HCT116 (cell line): ENCODE results near the gene SGSH. TPM values are rescaled to one million over a fixed set of nuclear protein-coding genes. Genes with fewer than 3 reads are reported as not detected.

Experiments used
- ATAC-seq: fragments of 200-7000 bp; cut with Tn5 transposase; 2 replicates; pipeline ENCODE4 v1.9.1; 2020; ENCODE audit warnings: mild to moderate bottlenecking, moderate library complexity
- BruUV-seq: library from RNA; stranded (reverse); fragments of 400-500 nt; replicated peaks from 2 replicates; lab custom pipeline; 2021; lab: Mats Ljungman, UMichigan
- CTCF ChIA-PET: fragments of 300-600 bp; sonication (Branson Sonifier 250); formaldehyde crosslinking; loops from one replicate; lab custom pipeline; 2021; ENCODE audit warnings: antibody characterized with exemption; lab: Charles Lee
- POLR2A ChIA-PET: fragments of 300-600, 350-600 bp; sonication (Branson Sonifier 250); formaldehyde crosslinking; loops from one replicate; lab custom pipeline; 2021; ENCODE audit warnings: antibody characterized with exemption; lab: Charles Lee
- RAD21 ChIA-PET, 2 experiments: fragments of 300-600 bp; sonication (Branson Sonifier 250); formaldehyde crosslinking; loops; one replicate each; lab custom pipeline; 2023; ENCODE audit warnings: low total read pairs in 2 of 2; ENCODE audit not compliant: uncharacterized antibody in 2 of 2, unreplicated experiment in 2 of 2, low non-redundant PET in 1 of 2; lab: Charles Lee
- DNase-seq: peaks from one replicate; pipeline ENCODE4 v3.0.0-alpha.2; 2010; ENCODE audit warnings: low read depth, low spot score
- H2AFZ ChIP-seq: fragments of 200-600 bp; shearing (Covaris generic), sonication (generic); 2 replicates; pipeline ENCODE4 v1.6.1; 2017; ENCODE audit warnings: low read depth, mixed run types, mixed read lengths, antibody characterized with exemption, low read length; ENCODE audit not compliant: poor library complexity, severe bottlenecking
- H3K27ac ChIP-seq: 2 replicates; pipeline ENCODE4 v1.5.1; 2012; ENCODE audit warnings: low read depth, low read length
- H3K27me3 ChIP-seq: fragments of 200-600 bp; sonication (generic); 2 replicates; pipeline ENCODE4 v1.6.1; 2016; ENCODE audit warnings: mixed run types, low read length, mixed read lengths; ENCODE audit not compliant: insufficient read depth
- H3K36me3 ChIP-seq, 2 experiments: fragments of 200-500 bp in 1 of 2; fragments of 200-600 bp in 1 of 2; sonication (Bioruptor generic) in 1 of 2; sonication (generic) in 1 of 2; 2 replicates each; pipeline versions ENCODE4 v1.5.1 to v1.6.1; 2014 to 2016; ENCODE audit warnings: low read length in 2 of 2, inconsistent platforms in 1 of 2, mixed read lengths in 1 of 2, mixed run types in 1 of 2; ENCODE audit not compliant: insufficient read depth in 2 of 2, control insufficient read depth in 1 of 2
- H3K4me1 ChIP-seq, 2 experiments: fragments of 200-600 bp in 1 of 2; sonication (generic) in 1 of 2; 2 replicates each; pipeline versions ENCODE4 v1.5.1 to v1.6.1; 2012 to 2017; ENCODE audit warnings: low read length in 2 of 2, inconsistent platforms in 1 of 2, mild to moderate bottlenecking in 1 of 2, mixed read lengths in 1 of 2, mixed run types in 1 of 2, moderate library complexity in 1 of 2; ENCODE audit not compliant: insufficient read depth in 2 of 2, control insufficient read depth in 1 of 2
- H3K4me2 ChIP-seq: fragments of 200-600 bp; sonication (generic); 2 replicates; pipeline ENCODE4 v1.6.1; 2017; ENCODE audit warnings: mixed run types, low read length, mixed read lengths
- H3K4me3 ChIP-seq, 2 experiments: fragments of 200-600 bp in 1 of 2; sonication (generic) in 1 of 2; replicated peaks in 1 of 2; 2 replicates each; pipeline ENCODE4 v1.5.1; 2011 to 2016; ENCODE audit warnings: low read length in 2 of 2, control low read depth in 1 of 2, low read depth in 1 of 2, mild to moderate bottlenecking in 1 of 2, mixed read lengths in 1 of 2, mixed run types in 1 of 2
- H3K79me2 ChIP-seq: fragments of 200-600 bp; sonication (generic); 2 replicates; pipeline ENCODE4 v1.6.1; 2017; ENCODE audit warnings: mild to moderate bottlenecking, mixed run types, low read length, moderate library complexity, mixed read lengths; ENCODE audit not compliant: insufficient read depth
- H3K9ac ChIP-seq: fragments of 200-600 bp; sonication (generic); 2 replicates; pipeline ENCODE4 v1.6.1; 2016; ENCODE audit warnings: low read length, mixed read lengths
- H3K9me2 ChIP-seq: fragments of 200-600 bp; sonication (generic), shearing (Covaris generic); 2 replicates; pipeline ENCODE4 v1.6.1; 2017; ENCODE audit warnings: mixed run types, mild to moderate bottlenecking, moderate library complexity; ENCODE audit not compliant: insufficient read depth
- H3K9me3 ChIP-seq, 2 experiments: fragments of 200-500 bp in 1 of 2; fragments of 200-600 bp in 1 of 2; sonication (Bioruptor generic) in 1 of 2; sonication (generic) in 1 of 2; 2 replicates each; pipeline ENCODE4 v1.6.1; 2014 to 2017; ENCODE audit warnings: low read length in 2 of 2, mixed read lengths in 2 of 2, inconsistent platforms in 1 of 2, low read depth in 1 of 2, mild to moderate bottlenecking in 1 of 2, mixed run types in 1 of 2, moderate library complexity in 1 of 2; ENCODE audit not compliant: control insufficient read depth in 1 of 2, insufficient read depth in 1 of 2
- H4K20me1 ChIP-seq: fragments of 200-600 bp; sonication (generic), shearing (Covaris generic); 2 replicates; pipeline ENCODE4 v1.6.1; 2017; ENCODE audit warnings: mixed run types, mild to moderate bottlenecking, moderate library complexity; ENCODE audit not compliant: insufficient read depth
- CBX3 ChIP-seq: IDR thresholded peaks from 2 replicates; pipeline ENCODE4 v1.6.1; 2012; ENCODE audit warnings: low read depth
- CEBPB ChIP-seq: IDR thresholded peaks from 2 replicates; pipeline ENCODE4 v1.6.1; 2012; ENCODE audit warnings: low read depth
- EGR1 ChIP-seq: IDR thresholded peaks from 2 replicates; pipeline ENCODE4 v1.6.1; 2012; ENCODE audit warnings: low read depth
- ELF1 ChIP-seq: IDR thresholded peaks from 2 replicates; pipeline ENCODE4 v1.6.1; 2012; ENCODE audit warnings: low read depth, borderline replicate concordance
- EZH2 ChIP-seq: fragments of 200-600 bp; sonication (generic); IDR thresholded peaks from 2 replicates; pipeline ENCODE4 v1.6.1; 2017; ENCODE audit warnings: antibody characterized with exemption, mixed run types
- POLR2A ChIP-seq: IDR thresholded peaks from 2 replicates; pipeline ENCODE4 v1.7.0; 2011; ENCODE audit warnings: borderline replicate concordance; ENCODE audit not compliant: insufficient read depth, insufficient read length; ENCODE audit errors: extremely low read depth
- SIN3A ChIP-seq: IDR thresholded peaks from 2 replicates; pipeline ENCODE4 v1.6.1; 2012; ENCODE audit warnings: low read depth
- YY1 ChIP-seq: IDR thresholded peaks from 2 replicates; pipeline ENCODE4 v1.6.1; 2011; ENCODE audit warnings: low read length, low read depth, moderate library complexity, mild to moderate bottlenecking; ENCODE audit not compliant: insufficient replicate concordance; ENCODE audit errors: extremely low read depth
- ZFX ChIP-seq: fragments of 450-650 bp; IDR thresholded peaks from 2 replicates; pipeline ENCODE4 v1.6.1; 2017
- intact Hi-C: fragments of 100-400 bp; cut with micrococcal nuclease; formaldehyde crosslinking; loops from 2 replicates; pipeline ENCODE4 v1.10.0; 2022
- total RNA-seq: library from RNA; stranded (reverse); gene quantifications from one replicate; pipeline ENCODE4 v1.2.1, GENCODE V29; 2021; ENCODE audit not compliant: unreplicated experiment
- TF ChIP-seq, protein P1 (sequence below): IDR thresholded peaks from 2 replicates; pipeline ENCODE4 v1.6.1; 2012
- TF ChIP-seq, protein P2 (sequence below): IDR thresholded peaks from 2 replicates; pipeline ENCODE4 v1.6.1; 2012; ENCODE audit warnings: low read depth
- TF ChIP-seq, protein P3 (sequence below): IDR thresholded peaks from 2 replicates; pipeline ENCODE4 v1.6.1; 2011; ENCODE audit warnings: mild to moderate bottlenecking, low read length, moderate library complexity; ENCODE audit not compliant: insufficient replicate concordance; ENCODE audit errors: extremely low read depth
- TF ChIP-seq, protein P4 (sequence below): IDR thresholded peaks from 2 replicates; pipeline ENCODE4 v1.6.1; 2012

Gene SGSH
- total RNA-seq, 1 experiment from 2014 or later: 34.4 TPM

DNA sequence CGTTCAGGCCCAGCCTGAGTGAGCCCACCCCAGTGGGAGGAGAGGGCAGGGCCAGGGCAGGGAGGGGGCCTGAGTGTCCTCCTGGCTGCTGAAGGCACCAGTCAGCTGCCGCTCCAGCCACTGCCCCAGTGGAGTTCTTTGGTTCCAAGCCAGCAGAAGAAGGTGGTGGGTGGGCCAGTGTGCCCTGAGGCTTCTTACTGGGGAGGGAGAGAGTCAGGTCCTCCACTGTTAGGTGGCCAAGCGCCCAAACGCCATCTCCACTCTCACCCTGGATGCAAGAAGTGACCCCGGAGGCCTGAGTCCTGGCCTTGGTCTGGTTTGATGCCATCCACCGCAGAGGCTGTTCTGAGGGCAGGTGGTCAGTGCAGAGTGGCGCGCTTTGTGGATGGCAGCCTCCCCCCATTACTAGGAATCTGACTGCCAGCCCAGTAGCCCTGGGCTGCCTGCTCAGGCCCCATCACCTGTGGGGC, 42.7 kb upstream of the SGSH start:
- TF ChIP-seq, protein P1, sequence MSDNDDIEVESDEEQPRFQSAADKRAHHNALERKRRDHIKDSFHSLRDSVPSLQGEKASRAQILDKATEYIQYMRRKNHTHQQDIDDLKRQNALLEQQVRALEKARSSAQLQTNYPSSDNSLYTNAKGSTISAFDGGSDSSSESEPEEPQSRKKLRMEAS: no peak
- TF ChIP-seq EZH2: no peak
- TF ChIP-seq EGR1: no peak
- no peak for TF ChIP-seq CBX3
- TF ChIP-seq, protein P2, sequence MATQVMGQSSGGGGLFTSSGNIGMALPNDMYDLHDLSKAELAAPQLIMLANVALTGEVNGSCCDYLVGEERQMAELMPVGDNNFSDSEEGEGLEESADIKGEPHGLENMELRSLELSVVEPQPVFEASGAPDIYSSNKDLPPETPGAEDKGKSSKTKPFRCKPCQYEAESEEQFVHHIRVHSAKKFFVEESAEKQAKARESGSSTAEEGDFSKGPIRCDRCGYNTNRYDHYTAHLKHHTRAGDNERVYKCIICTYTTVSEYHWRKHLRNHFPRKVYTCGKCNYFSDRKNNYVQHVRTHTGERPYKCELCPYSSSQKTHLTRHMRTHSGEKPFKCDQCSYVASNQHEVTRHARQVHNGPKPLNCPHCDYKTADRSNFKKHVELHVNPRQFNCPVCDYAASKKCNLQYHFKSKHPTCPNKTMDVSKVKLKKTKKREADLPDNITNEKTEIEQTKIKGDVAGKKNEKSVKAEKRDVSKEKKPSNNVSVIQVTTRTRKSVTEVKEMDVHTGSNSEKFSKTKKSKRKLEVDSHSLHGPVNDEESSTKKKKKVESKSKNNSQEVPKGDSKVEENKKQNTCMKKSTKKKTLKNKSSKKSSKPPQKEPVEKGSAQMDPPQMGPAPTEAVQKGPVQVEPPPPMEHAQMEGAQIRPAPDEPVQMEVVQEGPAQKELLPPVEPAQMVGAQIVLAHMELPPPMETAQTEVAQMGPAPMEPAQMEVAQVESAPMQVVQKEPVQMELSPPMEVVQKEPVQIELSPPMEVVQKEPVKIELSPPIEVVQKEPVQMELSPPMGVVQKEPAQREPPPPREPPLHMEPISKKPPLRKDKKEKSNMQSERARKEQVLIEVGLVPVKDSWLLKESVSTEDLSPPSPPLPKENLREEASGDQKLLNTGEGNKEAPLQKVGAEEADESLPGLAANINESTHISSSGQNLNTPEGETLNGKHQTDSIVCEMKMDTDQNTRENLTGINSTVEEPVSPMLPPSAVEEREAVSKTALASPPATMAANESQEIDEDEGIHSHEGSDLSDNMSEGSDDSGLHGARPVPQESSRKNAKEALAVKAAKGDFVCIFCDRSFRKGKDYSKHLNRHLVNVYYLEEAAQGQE: no peak
- no peak for TF ChIP-seq ZFX
- TF ChIP-seq, protein P3, sequence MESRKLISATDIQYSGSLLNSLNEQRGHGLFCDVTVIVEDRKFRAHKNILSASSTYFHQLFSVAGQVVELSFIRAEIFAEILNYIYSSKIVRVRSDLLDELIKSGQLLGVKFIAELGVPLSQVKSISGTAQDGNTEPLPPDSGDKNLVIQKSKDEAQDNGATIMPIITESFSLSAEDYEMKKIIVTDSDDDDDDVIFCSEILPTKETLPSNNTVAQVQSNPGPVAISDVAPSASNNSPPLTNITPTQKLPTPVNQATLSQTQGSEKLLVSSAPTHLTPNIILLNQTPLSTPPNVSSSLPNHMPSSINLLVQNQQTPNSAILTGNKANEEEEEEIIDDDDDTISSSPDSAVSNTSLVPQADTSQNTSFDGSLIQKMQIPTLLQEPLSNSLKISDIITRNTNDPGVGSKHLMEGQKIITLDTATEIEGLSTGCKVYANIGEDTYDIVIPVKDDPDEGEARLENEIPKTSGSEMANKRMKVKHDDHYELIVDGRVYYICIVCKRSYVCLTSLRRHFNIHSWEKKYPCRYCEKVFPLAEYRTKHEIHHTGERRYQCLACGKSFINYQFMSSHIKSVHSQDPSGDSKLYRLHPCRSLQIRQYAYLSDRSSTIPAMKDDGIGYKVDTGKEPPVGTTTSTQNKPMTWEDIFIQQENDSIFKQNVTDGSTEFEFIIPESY: no peak
- TF ChIP-seq YY1: no peak
- no peak for TF ChIP-seq ELF1
- TF ChIP-seq CEBPB: no peak
- no peak for TF ChIP-seq SIN3A
- no peak for TF ChIP-seq POLR2A
- TF ChIP-seq, protein P4, sequence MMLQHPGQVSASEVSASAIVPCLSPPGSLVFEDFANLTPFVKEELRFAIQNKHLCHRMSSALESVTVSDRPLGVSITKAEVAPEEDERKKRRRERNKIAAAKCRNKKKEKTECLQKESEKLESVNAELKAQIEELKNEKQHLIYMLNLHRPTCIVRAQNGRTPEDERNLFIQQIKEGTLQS: no peak
- CTCF ChIA-PET: no interaction called here
- no peak for ATAC-seq
- H3K9ac ChIP-seq: no peak overlapping the region
- H2AFZ ChIP-seq: no peak overlapping the region
- no TSS peak for BruUV-seq
- intact Hi-C loops: no loop called here
- no peaks in the 10 kb centered on the region for H3K27me3 ChIP-seq
- no peaks in the 10 kb centered on the region for H3K79me2 ChIP-seq
- H3K9me3 ChIP-seq: no peaks in the 10 kb centered on the region
- peaks cover 21 to 37% of the 10 kb centered on the region in 2 experiments for H3K4me1 ChIP-seq
- no peak overlapping the region for H3K4me3 ChIP-seq
- DNase-seq: no peak
- no peak overlapping the region for H3K4me2 ChIP-seq
- POLR2A ChIA-PET: no interaction called here
- RAD21 ChIA-PET: no interaction called here
- H4K20me1 ChIP-seq: no peaks in the 10 kb centered on the region
- H3K36me3 ChIP-seq: no peaks in the 10 kb centered on the region
- no peaks in the 10 kb centered on the region for H3K9me2 ChIP-seq
- H3K27ac ChIP-seq: no peak overlapping the region
